T-helper 2 cell treated with Interferon-gamma antibody and Interleukin-4, amounts not matched to agents 100 ng/mL and 5 ng/mL, for 36 hours (primary cell): ENCODE measurements around the gene NBR1. TPM values are rescaled to one million over a fixed set of nuclear protein-coding genes. Genes with fewer than 3 reads are reported as not detected.
"Not testable (repeated sequence)": the region's sequence is repeated elsewhere in the genome, so short reads cannot be mapped to it uniquely, and the experiment has no call there.

Source experiments
- intact Hi-C: fragments of 100-400 bp; cut with micrococcal nuclease; formaldehyde crosslinking; loops from one replicate; pipeline ENCODE4 v1.15.1; 2023
- total RNA-seq: library from RNA; stranded (reverse); gene quantifications from 2 replicates; pipeline ENCODE4 v1.2.3, GENCODE V29; 2022

The NBR1 gene
- total RNA-seq, 1 donor from 2014 or later, result 47.0 TPM

- intact Hi-C loops, result loop anchor here (1.0 to 10.0 kb wide), 3 partner anchors 103 to 272 kb away; partner anchors contain the start of genes DHX8 and IFI35
Observed at GRCh38 chr17:43212641-43213490, 41.9 kb downstream of the NBR1 start.

- intact Hi-C loops, result loop anchor here (10.0 kb wide), 2 partner anchors 209 to 271 kb away; partner anchors contain the start of genes DHX8 and IFI35
Observed at GRCh38 chr17:43213545-43213944, 42.5 kb downstream of the NBR1 start.

- intact Hi-C loops, result loop anchor here (10.0 kb wide), 2 partner anchors 211 to 269 kb away; partner anchors contain the start of genes DHX8 and IFI35
Observed at GRCh38 chr17:43215341-43215740, 44.3 kb downstream of the NBR1 start.

- intact Hi-C loops, result loop anchor here (10.0 kb wide), 2 partner anchors 212 to 268 kb away; partner anchors contain the start of genes DHX8 and IFI35
Observed at GRCh38 chr17:43216369-43216761, 45.4 kb downstream of the NBR1 start.

GRCh38 chr17:43216762-43217613 lies 46.0 kb downstream of the NBR1 start:
- intact Hi-C loops, result loop anchor here (10.0 kb wide), 2 partner anchors 212 to 268 kb away; partner anchors contain the start of genes DHX8 and IFI35

- intact Hi-C loops, result loop anchor here (10.0 kb wide), 2 partner anchors 213 to 267 kb away; partner anchors contain the start of genes DHX8 and IFI35
Observed at GRCh38 chr17:43217614-43218087, 46.6 kb downstream of the NBR1 start.

- intact Hi-C loops, result loop anchor here (10.0 kb wide), 2 partner anchors 214 to 266 kb away; partner anchors contain the start of genes DHX8 and IFI35
Observed at GRCh38 chr17:43219001-43219400, 48.0 kb downstream of the NBR1 start.

GRCh38 chr17:43219746-43220380 lies 48.8 kb downstream of the NBR1 start:
- intact Hi-C loops, result loop anchor here (10.0 kb wide), 2 partner anchors 215 to 265 kb away; partner anchors contain the start of genes DHX8 and IFI35

GRCh38 chr17:43220511-43221125 lies 49.6 kb downstream of the NBR1 start:
- intact Hi-C loops, result no loop called here

GRCh38 chr17:43224146-43224705 lies 53.2 kb downstream of the NBR1 start:
- intact Hi-C loops, result no loop called here

- intact Hi-C loops, result no loop called here
Observed at GRCh38 chr17:43226393-43226792, 55.4 kb downstream of the NBR1 start.

GRCh38 chr17:43228020-43228782 lies 57.2 kb downstream of the NBR1 start, which contains the start of gene CCDC200:
Gene CCDC200, minus strand, starts transcription at chr17:43228623. Its CDS starts 69 bp downstream, at chr17:43228554.
- intact Hi-C loops, result not testable (repeated sequence)

GRCh38 chr17:43231205-43232020 lies 60.4 kb downstream of the NBR1 start:
- intact Hi-C loops, result not testable (repeated sequence)

- intact Hi-C loops, result not testable (repeated sequence)
Observed at GRCh38 chr17:43232021-43232699, 61.1 kb downstream of the NBR1 start.

- intact Hi-C loops, result not testable (repeated sequence)
Observed at GRCh38 chr17:43233263-43233662, 62.2 kb downstream of the NBR1 start.

GRCh38 chr17:43233877-43234276 lies 62.9 kb downstream of the NBR1 start, which contains the start of gene RNU2-1:
Gene RNU2-1, minus strand, starts transcription at chr17:43233977.
- intact Hi-C loops, result not testable (repeated sequence)

GRCh38 chr17:43239597-43239996 lies 68.6 kb downstream of the NBR1 start:
- intact Hi-C loops, result not testable (repeated sequence)
